Smooth muscle cell (in vitro differentiated cells): Measurements from ENCODE around the gene ADAMTS19. TPM values are rescaled to one million over a fixed set of nuclear protein-coding genes. Genes with fewer than 3 reads are reported as not detected.

Experiments
- DNase-seq: peaks from one replicate; lab custom pipeline; 2025; ENCODE audit not compliant: unreplicated experiment; lab: John Stamatoyannopoulos, UW
- H2AFZ ChIP-seq: fragments of 200-600 bp; sonication (generic); 2 replicates; pipeline ENCODE4 v1.6.0; 2016; ENCODE audit warnings: antibody characterized with exemption, low read depth, mild to moderate bottlenecking
- H3F3A ChIP-seq: fragments of 200-600 bp; sonication (generic); 2 replicates; pipeline ENCODE4 v1.6.0; 2017; ENCODE audit warnings: antibody characterized with exemption, low read depth
- H3K27ac ChIP-seq: fragments of 200-600 bp; sonication (generic); 2 replicates; pipeline ENCODE4 v1.5.1; 2016; ENCODE audit warnings: low read depth, mild to moderate bottlenecking
- H3K27me3 ChIP-seq: fragments of 200-600 bp; sonication (generic); 2 replicates; pipeline ENCODE4 v1.6.1; 2016; ENCODE audit warnings: low read depth, mild to moderate bottlenecking
- H3K36me3 ChIP-seq: fragments of 200-600 bp; sonication (generic); 2 replicates; pipeline ENCODE4 v1.5.1; 2016; ENCODE audit warnings: low read depth
- H3K4me1 ChIP-seq: fragments of 200-600 bp; sonication (generic); 2 replicates; pipeline ENCODE4 v1.5.1; 2016; ENCODE audit warnings: low read depth
- H3K4me2 ChIP-seq: fragments of 200-600 bp; sonication (generic); 2 replicates; pipeline ENCODE4 v1.6.0; 2016; ENCODE audit warnings: mild to moderate bottlenecking
- H3K4me3 ChIP-seq: fragments of 200-600 bp; sonication (generic); 2 replicates; pipeline ENCODE4 v1.5.1; 2016; ENCODE audit warnings: mild to moderate bottlenecking
- H3K79me2 ChIP-seq: fragments of 200-600 bp; sonication (generic); 2 replicates; pipeline ENCODE4 v1.6.0; 2016; ENCODE audit warnings: low read depth, mild to moderate bottlenecking
- H3K9ac ChIP-seq: fragments of 200-600 bp; sonication (generic); 2 replicates; pipeline ENCODE4 v1.6.0; 2016; ENCODE audit warnings: low read depth
- H3K9me3 ChIP-seq: fragments of 200-600 bp; sonication (generic); replicated peaks from 2 replicates; pipeline ENCODE4 v1.5.1; 2016; ENCODE audit warnings: low read depth
- H4K20me1 ChIP-seq: fragments of 200-600 bp; sonication (generic); 2 replicates; pipeline ENCODE4 v1.6.0; 2016; ENCODE audit warnings: low read depth
- CTCF ChIP-seq: fragments of 200-600 bp; sonication (generic); IDR thresholded peaks from 2 replicates; pipeline ENCODE4 v1.5.1; 2017; ENCODE audit warnings: borderline replicate concordance, mild to moderate bottlenecking, antibody characterized with exemption; ENCODE audit not compliant: insufficient read depth, poor library complexity, severe bottlenecking
- WGBS: methylation state at CpG from one replicate; pipeline ENCODE4 v1.1.7; 2016; ENCODE audit warnings: low lambda C conversion rate; 5-methylcytosine and 5-hydroxymethylcytosine counted together
- polyA plus RNA-seq: library from polyadenylated mRNA; unstranded; fragments of >200 nt; fragmentation: Nextera tagmentation; extraction: Ambion mirVana; gene quantifications from 2 replicates; pipeline ENCODE4 v1.2.1, GENCODE V29; 2016
- total RNA-seq: library from RNA; depleted of rRNA; stranded (reverse); fragments of >200 nt; gene quantifications from 2 replicates; pipeline ENCODE4 v1.2.3, GENCODE V29; 2014

Gene ADAMTS19
- total and polyA plus RNA-seq, 2 experiments from 2014 or later: 4.5 to 4.9 TPM

DNA sequence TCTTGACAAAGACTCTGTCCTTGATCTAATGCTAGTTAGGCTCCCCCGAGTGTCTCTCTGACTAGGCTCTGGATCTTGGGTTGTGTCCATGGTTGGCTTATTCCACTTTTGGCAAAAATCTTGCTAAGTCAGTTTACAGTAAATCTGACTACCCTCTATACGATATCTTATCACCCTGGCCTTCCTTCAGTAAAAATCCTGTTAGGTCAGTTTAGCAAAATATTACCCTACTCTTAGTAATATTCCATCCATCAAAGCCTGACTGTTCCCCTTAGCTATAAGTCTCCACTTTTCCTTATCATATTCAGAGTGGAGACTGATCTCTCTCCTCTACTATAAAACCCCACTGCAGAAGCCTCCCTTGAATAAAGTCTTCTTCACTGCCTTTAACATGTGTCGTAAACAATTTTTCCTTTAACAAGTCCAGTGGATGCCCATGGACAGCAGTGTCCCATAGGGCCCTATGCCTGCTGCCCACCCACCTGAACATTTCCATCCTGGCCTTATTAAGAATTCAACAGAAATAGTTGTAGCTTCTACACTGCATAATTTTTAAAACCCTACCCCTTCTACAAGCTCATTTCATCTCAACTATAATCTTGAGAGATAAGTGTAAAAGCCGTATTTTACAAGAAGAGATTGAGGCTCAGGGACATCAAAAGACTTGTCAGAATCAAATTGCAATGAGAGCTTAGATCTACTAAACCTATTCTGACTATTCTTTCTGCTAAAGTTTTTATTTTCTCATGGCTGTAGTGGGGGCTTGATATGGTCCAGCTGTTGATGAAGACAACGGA is 310.1 kb downstream of the ADAMTS19 start:
- Histone ChIP-seq H3K9me3 (no peaks in the 10 kb centered on the region), H4K20me1 (no peaks in the 10 kb centered on the region), H3K9ac (no peak overlapping the region), H3K79me2 (no peaks in the 10 kb centered on the region), H3K27ac (peak overlapping the region; percentile 10), H3K4me3 (no peak overlapping the region), H3K27me3 (no peaks in the 10 kb centered on the region), H2AFZ (peak overlapping the region; percentile 49), H3K36me3 (no peaks in the 10 kb centered on the region), H3F3A (peaks cover 22% of the 10 kb centered on the region), H3K4me2 (no peak overlapping the region), H3K4me1 (no peaks in the 10 kb centered on the region)
- no peak for DNase-seq
- no peak for TF ChIP-seq CTCF
- WGBS: 31% methylated on average over 5 of the region's 5 CpGs

- Histone ChIP-seq H3F3A (peaks cover 22% of the 10 kb centered on the region), H3K27ac (no peak overlapping the region), H3K9me3 (no peaks in the 10 kb centered on the region), H3K79me2 (no peaks in the 10 kb centered on the region), H3K4me3 (no peak overlapping the region), H3K36me3 (no peaks in the 10 kb centered on the region), H3K27me3 (no peaks in the 10 kb centered on the region), H3K4me2 (peak overlapping the region; percentile 68), H4K20me1 (no peaks in the 10 kb centered on the region), H2AFZ (peak overlapping the region; percentile 77), H3K9ac (no peak overlapping the region), H3K4me1 (no peaks in the 10 kb centered on the region)
- WGBS: 32% methylated on average over 9 of the region's 9 CpGs
- no peak for DNase-seq
- TF ChIP-seq CTCF: peak; percentile 83
Measured at GRCh38 chr5:129771058-129771838, 311.1 kb downstream of the ADAMTS19 start.

DNA sequence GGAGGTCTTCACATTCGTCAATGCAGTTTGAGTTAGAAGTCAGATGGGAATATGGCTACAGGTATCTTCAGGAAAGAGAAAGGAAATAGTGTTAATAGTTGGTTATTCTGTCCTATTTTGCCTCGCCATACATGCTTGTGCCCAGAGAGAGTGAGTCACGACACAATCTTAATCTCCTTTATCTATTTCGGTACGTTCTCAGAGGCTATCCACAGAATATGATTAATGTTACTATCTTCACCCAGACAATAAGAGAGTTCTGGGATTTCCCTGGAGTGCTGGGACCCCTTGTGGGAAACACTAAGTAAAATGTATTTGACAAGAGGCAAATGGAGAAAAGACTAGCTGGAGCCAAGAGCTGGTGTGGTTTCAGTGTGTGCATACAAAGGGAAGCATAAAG is 313.3 kb downstream of the ADAMTS19 start:
- Histone ChIP-seq H3K9me3 (no peaks in the 10 kb centered on the region), H2AFZ (no peak overlapping the region), H3K9ac (no peak overlapping the region), H3K4me2 (peak overlapping the region; percentile 44), H3K27me3 (no peaks in the 10 kb centered on the region), H3K79me2 (no peaks in the 10 kb centered on the region), H3K4me1 (no peaks in the 10 kb centered on the region), H3F3A (peaks cover 22% of the 10 kb centered on the region), H3K36me3 (no peaks in the 10 kb centered on the region), H3K27ac (no peak overlapping the region), H3K4me3 (no peak overlapping the region), H4K20me1 (no peaks in the 10 kb centered on the region)
- DNase-seq: no peak
- 35% methylated on average over 5 of the region's 5 CpGs for WGBS
- TF ChIP-seq CTCF: no peak
